ENCODE results near the gene NRP1.

GRCh38 chr10:33352615-33353014 is 18.1 kb upstream of the NRP1 start:
- TF ChIP-seq ZBTB33 (IDR thresholded peaks at IDR 0.05; ENCODE audit: borderline replicate concordance, low read depth) (no peak), POLR2AphosphoS5 (IDR thresholded peaks at IDR 0.05; ENCODE audit: low read depth, low read length) (no peak), IRF3 (IDR thresholded peaks at IDR 0.05; ENCODE audit: low read depth, low read length) (no peak), CTCF (IDR thresholded peaks at IDR 0.05) (no peak), TCF12 (IDR thresholded peaks at IDR 0.05) (no peak), TAF1 (IDR thresholded peaks at IDR 0.05; ENCODE audit: borderline replicate concordance, low read depth, low read length) (no peak), MAX (IDR thresholded peaks at IDR 0.05; ENCODE audit: low read depth) (no peak), SIN3A (IDR thresholded peaks at IDR 0.05; ENCODE audit: borderline replicate concordance, low read depth, low read length) (no peak), EZH2phosphoT487 (IDR thresholded peaks at IDR 0.05; ENCODE audit: borderline replicate concordance, low read depth) (no peak), MXI1 (IDR thresholded peaks at IDR 0.05; ENCODE audit: low read depth, low read length) (no peak), FOXM1 (IDR thresholded peaks at IDR 0.05; ENCODE audit: low read depth) (no peak), FOSL2 (IDR thresholded peaks at IDR 0.05; ENCODE audit: borderline replicate concordance, low read depth) (no peak), EP300 (IDR thresholded peaks at IDR 0.05; ENCODE audit: borderline replicate concordance in 1 of 2, low read depth in 1 of 2, low read length in 1 of 2) (no peak), GABPA (IDR thresholded peaks at IDR 0.05; ENCODE audit: low read depth) (no peak)

Measured in SK-N-SH (cell line).